Measurements from ENCODE around the gene GLB1L. TPM values are rescaled to one million over a fixed set of nuclear protein-coding genes. Genes with fewer than 3 reads are reported as not detected.
A peak's percentile ranks its signal among the peaks of the same experiment; 100 is the strongest.

GLB1L gene
- total RNA-seq, 1 donor from 2014 or later = 8.8 TPM

DNA sequence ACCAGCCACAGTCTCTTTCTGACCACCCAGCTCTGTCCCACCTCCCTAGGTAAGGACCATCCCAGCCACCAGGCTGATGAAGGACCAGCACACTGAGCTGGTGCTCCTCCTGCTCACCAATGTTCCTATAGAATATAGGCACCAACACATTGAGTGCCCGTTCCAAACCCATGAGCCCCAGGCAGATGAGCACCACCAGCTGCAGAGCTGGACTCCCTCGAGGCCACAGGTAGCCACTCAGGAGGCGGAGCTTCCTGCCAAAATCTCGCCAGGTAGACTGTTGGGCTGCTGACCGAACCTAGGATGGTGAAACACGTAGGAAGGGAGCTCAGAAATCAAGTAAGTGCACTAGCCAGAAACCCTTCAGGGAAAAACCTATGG is 28.7 kb downstream of the GLB1L start:
- Mint-ChIP-seq H3K36me3 (ENCODE audit: unreplicated experiment) (peaks cover 28% of the 10 kb centered on the region), H3K27me3 (ENCODE audit: unreplicated experiment) (no peaks in the 10 kb centered on the region), H3K4me3 (ENCODE audit: unreplicated experiment) (no peak overlapping the region), H3K27ac (ENCODE audit: unreplicated experiment) (peak overlapping the region; percentile 99), H3K9me3 (ENCODE audit: unreplicated experiment) (no peaks in the 10 kb centered on the region), H3K4me1 (ENCODE audit: unreplicated experiment) (peaks cover 25% of the 10 kb centered on the region)
- TF ChIP-seq, protein P1, sequence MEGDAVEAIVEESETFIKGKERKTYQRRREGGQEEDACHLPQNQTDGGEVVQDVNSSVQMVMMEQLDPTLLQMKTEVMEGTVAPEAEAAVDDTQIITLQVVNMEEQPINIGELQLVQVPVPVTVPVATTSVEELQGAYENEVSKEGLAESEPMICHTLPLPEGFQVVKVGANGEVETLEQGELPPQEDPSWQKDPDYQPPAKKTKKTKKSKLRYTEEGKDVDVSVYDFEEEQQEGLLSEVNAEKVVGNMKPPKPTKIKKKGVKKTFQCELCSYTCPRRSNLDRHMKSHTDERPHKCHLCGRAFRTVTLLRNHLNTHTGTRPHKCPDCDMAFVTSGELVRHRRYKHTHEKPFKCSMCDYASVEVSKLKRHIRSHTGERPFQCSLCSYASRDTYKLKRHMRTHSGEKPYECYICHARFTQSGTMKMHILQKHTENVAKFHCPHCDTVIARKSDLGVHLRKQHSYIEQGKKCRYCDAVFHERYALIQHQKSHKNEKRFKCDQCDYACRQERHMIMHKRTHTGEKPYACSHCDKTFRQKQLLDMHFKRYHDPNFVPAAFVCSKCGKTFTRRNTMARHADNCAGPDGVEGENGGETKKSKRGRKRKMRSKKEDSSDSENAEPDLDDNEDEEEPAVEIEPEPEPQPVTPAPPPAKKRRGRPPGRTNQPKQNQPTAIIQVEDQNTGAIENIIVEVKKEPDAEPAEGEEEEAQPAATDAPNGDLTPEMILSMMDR (IDR thresholded peaks at IDR 0.05) = no peak
- DNase-seq (ENCODE audit: extremely low spot score, unreplicated experiment) = no peak

DNA sequence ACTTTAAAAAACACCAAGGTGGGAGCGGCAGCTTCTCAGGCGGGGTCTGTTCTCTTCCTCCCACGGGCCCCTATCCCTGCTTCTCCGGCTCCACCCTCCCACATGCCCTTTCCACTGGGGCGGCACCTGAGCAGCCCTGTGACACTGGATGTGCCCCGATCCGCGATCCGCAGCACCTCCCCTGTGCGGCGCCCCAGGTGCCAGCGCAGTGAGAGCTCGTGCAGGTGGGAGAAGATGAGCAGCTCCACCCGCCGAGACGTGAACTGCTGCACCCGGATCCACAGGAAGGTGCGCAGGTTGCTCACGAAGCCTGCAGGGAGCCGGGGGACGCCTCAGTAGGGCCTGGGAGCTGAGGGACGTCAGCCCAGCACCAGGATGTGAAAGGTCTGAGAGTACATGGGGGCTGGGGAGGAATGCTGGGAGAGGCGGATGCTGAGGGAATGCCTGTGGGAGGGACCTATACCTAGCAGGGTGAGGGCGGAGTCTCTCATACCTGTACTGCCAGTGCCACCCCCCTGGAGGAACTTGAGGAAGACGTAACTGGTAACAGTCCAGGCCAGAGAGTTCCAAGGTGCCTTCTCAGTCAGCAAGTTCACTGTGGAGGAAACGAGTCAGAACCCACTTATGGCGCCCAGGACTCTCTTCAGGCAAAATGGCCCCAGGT is 29.2 kb downstream of the GLB1L start:
- no peaks in the 10 kb centered on the region for H3K27me3 Mint-ChIP-seq (ENCODE audit: unreplicated experiment)
- DNase-seq (ENCODE audit: extremely low spot score, unreplicated experiment) = no peak
- TF ChIP-seq, protein P1 (IDR thresholded peaks at IDR 0.05) = no peak
- H3K4me3 Mint-ChIP-seq (ENCODE audit: unreplicated experiment) = no peak overlapping the region
- H3K9me3 Mint-ChIP-seq (ENCODE audit: unreplicated experiment) = no peaks in the 10 kb centered on the region
- H3K4me1 Mint-ChIP-seq (ENCODE audit: unreplicated experiment) = peaks cover 25% of the 10 kb centered on the region
- H3K27ac Mint-ChIP-seq (ENCODE audit: unreplicated experiment) = no peak overlapping the region
- H3K36me3 Mint-ChIP-seq (ENCODE audit: unreplicated experiment) = peaks cover 24% of the 10 kb centered on the region

DNA sequence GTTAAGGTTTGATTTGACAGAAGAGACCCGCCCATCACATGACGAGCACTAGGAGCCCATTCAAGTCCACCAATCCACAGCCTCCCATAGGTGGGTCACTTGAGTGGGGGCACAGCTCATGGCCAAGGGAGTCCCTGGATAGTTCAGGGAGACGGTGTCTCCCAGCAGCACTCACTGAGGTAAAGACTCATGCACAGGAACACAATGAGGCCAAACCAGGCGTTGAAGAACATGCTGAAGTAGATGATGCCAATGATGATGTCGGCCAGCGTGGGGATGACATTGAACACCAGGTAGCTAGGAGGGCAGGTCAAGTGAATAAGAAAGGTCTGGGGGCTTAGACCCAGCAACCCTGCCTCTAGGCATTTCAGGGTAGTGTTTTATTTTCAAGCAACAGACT is 30.5 kb downstream of the GLB1L start:
- peaks cover 17% of the 10 kb centered on the region for H3K36me3 Mint-ChIP-seq (ENCODE audit: unreplicated experiment)
- H3K27me3 Mint-ChIP-seq (ENCODE audit: unreplicated experiment) = no peaks in the 10 kb centered on the region
- TF ChIP-seq, protein P1 (IDR thresholded peaks at IDR 0.05) = no peak
- no peak overlapping the region for H3K4me3 Mint-ChIP-seq (ENCODE audit: unreplicated experiment)
- no peak for DNase-seq (ENCODE audit: extremely low spot score, unreplicated experiment)
- H3K27ac Mint-ChIP-seq (ENCODE audit: unreplicated experiment) = peak overlapping the region; percentile 5
- H3K9me3 Mint-ChIP-seq (ENCODE audit: unreplicated experiment) = no peaks in the 10 kb centered on the region
- H3K4me1 Mint-ChIP-seq (ENCODE audit: unreplicated experiment) = peaks cover 25% of the 10 kb centered on the region

DNA sequence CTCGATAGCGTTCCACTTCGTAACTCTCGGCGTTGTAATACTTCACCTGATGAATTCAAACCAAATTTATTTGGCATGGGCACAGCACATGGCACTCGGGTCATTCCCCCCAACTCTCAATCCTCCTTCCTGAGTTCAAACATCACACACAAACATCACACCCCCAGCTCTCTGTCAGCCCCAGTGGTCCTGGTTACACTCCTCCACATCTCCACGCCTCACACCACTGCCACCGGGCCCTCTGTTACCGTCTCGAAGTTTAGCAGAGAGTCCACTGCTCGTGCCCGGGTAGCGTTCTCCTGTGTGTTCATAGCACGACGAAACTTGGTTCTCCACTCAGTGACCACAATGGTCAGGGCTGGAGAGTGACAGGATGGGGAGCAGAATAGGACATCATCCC is 31.1 kb downstream of the GLB1L start:
- Mint-ChIP-seq H3K27me3 (ENCODE audit: unreplicated experiment) (no peaks in the 10 kb centered on the region), H3K4me3 (ENCODE audit: unreplicated experiment) (no peak overlapping the region), H3K36me3 (ENCODE audit: unreplicated experiment) (peaks cover 17% of the 10 kb centered on the region), H3K4me1 (ENCODE audit: unreplicated experiment) (peaks cover 21% of the 10 kb centered on the region), H3K9me3 (ENCODE audit: unreplicated experiment) (no peaks in the 10 kb centered on the region), H3K27ac (ENCODE audit: unreplicated experiment) (peak overlapping the region; percentile 33)
- TF ChIP-seq, protein P1 (IDR thresholded peaks at IDR 0.05) = no peak
- DNase-seq (ENCODE audit: extremely low spot score, unreplicated experiment) = no peak

DNA sequence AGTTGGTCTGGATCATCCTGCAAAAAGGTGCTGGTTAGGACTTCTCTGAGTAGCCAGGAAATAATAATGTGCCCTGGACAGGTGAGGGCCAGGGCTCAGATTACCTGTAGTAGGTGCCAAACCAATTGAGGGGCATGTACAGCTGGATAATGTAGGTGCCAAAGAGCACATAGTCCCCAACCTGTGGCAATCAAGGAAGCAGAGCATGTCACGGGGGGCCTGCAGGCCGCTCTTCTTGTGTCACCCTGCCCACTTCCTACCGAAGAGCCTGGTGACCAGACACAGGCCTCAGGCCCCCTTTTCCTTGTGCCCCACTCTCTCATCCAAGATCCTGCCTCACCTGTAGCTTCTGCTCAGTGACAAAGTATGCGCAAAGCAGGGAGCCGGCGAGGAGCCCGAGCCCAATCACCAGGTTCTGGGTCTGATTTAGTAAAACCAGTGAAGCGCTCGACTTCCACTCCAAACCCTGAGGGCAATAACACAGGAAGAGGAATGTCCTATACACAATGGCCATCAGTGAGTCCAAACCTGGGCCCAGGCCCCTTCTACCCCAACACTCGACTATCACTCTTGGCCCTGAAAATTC is 31.7 kb downstream of the GLB1L start:
- no peak for DNase-seq (ENCODE audit: extremely low spot score, unreplicated experiment)
- Mint-ChIP-seq H3K27ac (ENCODE audit: unreplicated experiment) (no peak overlapping the region), H3K4me1 (ENCODE audit: unreplicated experiment) (peaks cover 19% of the 10 kb centered on the region), H3K36me3 (ENCODE audit: unreplicated experiment) (peaks cover 17% of the 10 kb centered on the region), H3K4me3 (ENCODE audit: unreplicated experiment) (no peak overlapping the region), H3K27me3 (ENCODE audit: unreplicated experiment) (no peaks in the 10 kb centered on the region), H3K9me3 (ENCODE audit: unreplicated experiment) (no peaks in the 10 kb centered on the region)
- TF ChIP-seq, protein P1 (IDR thresholded peaks at IDR 0.05) = no peak

All from osteocyte (in vitro differentiated cells).